Mammary epithelial cell (primary cell): ENCODE measurements around the gene RASSF5.

Experiments
- CTCF ChIP-seq, 2 donors: IDR thresholded peaks in 1 of 2; conservative IDR thresholded peaks in 1 of 2; 2 replicates each; pipeline ENCODE4 v1.5.1; 2011 to 2012; ENCODE audit warnings: inconsistent platforms in 2 of 2, low read length in 2 of 2, mild to moderate bottlenecking in 2 of 2, control low read depth in 1 of 2, low read depth in 1 of 2; ENCODE audit not compliant: insufficient read depth in 1 of 2; ENCODE audit errors: extremely low read depth in 1 of 2
- EZH2 ChIP-seq: IDR thresholded peaks from 2 replicates; pipeline ENCODE4 v1.6.1; 2012; ENCODE audit warnings: low read length, inconsistent platforms, borderline replicate concordance

- TF ChIP-seq EZH2 (no peak), CTCF (conservative IDR thresholded peaks at IDR 0.05 in 1 of 2, IDR thresholded peaks at IDR 0.05 in 1 of 2; ENCODE audit: extremely low read depth in 1 of 2, insufficient read depth in 1 of 2, low read depth in 1 of 2, low read length in 2 of 2) (no peak)
Observed at GRCh38 chr1:206575165-206575893, 68.0 kb downstream of the RASSF5 start.
